ENCODE results near the gene HOMEZ.
"Not testable (repeated sequence)": the region's sequence is repeated elsewhere in the genome, so short reads cannot be mapped to it uniquely, and the experiment has no call there.

Gene HOMEZ

DNA sequence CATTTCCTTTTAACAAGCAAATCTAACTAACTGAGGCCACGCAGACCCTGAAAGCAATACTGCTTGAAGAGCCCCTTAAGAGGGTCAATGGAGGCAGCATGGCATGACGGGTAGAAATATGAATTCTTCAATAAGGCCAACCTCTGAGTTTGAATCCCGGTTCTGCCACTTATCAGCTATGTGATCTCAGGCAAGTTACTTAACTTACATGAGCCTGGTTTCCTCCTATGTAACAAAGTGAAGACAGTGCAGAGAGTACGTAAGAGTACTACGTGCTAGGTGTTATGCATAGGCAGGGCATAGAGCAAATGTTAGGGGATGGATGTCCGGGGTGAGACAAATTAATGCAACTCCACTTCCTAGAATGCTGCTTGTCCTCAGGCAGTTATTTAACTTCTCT, 4.7 kb downstream of the HOMEZ start:
- no peak for FAIRE-seq

DNA sequence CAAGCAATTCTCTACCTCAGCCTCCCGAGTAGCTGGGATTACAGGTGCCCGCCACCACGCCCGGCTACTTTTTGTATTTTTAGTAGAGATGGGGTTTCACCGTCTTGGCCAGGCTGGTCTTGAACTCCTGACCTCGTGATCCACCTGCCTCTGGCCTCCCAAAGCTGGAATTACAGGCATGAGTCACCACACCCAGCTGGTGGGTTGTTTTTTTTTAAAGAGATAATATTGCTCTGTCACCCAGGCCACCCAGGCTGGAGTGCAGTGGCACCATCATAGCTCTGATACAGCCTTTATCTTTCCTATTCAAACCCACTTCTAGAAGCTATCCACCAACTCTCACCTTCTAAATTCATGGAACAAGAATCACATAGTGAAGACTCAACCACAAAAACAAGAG, 8.0 kb downstream of the HOMEZ start:
- FAIRE-seq: not testable (repeated sequence)

DNA sequence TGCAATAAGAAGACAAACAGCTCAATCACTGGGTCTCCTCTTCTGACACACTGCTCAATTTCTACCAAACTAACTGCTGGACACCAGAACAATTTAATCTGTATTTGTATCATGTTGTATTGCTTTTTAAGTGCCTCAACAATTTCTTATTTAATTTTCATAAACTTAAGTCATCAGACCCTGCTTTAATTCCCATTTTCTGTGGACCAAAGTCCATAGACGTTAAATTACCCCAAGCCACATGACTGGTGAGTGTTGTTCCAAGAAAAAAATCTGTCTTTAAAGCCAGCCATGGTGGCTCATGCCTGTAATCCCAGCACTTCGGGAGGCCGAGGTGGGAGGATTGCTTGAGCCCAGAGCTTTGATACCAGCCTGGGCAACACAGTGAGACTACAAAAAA, 8.7 kb downstream of the HOMEZ start:
- FAIRE-seq: no peak

DNA sequence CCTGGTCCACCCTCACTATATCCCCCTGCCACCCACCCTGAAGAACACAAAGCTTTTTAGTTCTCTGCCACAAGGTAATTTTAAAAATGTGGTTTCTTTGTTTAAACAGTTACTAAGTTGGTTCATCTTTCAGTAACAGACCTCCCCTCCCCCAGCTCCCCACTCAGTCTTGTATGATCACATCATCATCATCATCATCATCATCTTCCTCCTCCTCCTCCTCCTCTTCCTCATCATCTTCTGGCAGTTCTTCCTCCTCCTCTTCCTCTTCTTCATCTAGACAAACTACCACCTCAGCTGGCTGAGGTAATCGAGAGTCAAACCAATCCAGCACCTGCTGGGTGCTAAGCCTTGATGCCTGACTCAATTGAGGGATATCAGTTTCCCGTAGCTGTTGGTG, 10.5 kb downstream of the HOMEZ start:
- no peak for FAIRE-seq

DNA sequence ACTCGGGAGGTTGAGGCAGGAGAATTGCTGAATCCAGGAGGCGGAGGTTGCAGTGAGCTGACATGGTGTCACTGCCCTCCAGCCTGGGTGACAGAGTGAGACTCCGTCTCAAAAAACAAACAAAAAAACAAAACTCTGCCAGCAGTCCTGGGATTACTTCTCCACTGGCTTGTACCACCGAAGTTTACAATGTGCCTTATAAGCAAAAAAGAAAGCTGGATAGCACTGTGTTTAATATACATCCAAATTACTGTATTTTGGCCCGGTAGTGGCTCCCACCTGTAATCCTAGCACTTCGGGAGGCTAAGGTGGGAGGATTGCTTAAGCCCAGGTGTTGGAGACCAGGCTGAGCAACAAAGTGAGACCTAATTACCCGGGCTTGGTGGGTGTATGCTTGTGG, 16.7 kb downstream of the HOMEZ start:
- no peak for FAIRE-seq

DNA sequence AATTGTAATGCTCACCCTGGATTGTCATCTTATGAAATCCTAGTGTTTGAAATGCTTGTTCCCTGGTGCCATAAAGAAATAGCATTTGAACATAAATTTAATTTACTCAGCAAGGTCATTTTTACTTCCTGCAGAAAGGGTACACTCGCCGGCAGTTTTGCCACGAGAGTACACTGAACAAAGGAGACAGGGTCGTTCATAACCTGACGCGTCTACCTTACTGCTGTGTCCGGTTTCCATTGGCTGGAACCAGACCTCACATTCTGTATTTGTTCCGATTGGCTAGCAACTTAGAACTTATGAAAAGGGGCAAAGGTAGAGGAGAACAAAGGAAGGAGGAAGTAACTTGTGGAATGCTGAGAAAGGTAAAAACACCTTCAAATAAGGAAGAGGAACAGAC, 25.1 kb downstream of the HOMEZ start:
- FAIRE-seq: not testable (repeated sequence)

DNA sequence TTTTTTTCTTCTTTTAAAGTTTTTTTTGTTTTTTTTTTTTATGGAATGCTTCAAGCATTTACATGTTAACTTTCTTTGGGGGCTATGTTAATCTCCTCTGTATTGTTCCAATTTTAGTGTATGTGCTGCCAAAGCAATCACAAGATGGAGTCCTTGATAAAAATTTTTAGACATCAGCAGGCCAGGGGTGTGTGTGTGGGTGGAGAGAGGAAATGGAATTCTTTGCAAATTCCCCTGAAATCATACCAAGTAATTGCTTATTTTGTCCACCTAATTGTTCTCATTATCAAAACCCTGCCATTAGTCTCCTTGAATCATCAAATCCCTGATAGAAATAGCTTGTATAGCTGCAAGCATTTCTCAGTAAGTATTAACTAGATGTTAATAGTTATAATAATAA, 26.5 kb downstream of the HOMEZ start:
- no peak for FAIRE-seq

DNA sequence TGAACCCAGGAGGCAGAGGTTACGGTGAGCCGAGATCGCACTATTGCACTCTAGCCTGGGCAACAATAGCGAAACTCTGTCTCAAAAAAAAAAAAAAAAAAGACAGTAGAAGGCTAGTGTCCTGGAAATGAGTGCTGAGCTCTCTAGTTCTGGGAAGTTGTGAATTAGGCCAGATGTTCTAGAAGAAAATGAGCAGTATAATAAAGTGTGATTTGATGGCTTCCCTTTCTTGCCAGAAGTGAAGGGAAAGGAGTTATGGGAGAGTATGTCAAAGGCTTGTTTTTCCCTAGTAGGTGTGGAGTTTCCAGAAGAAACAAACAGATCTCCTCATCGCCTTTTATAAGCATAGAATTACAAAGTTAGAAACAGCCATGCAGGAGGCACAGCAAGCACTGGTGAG, 27.7 kb downstream of the HOMEZ start:
- FAIRE-seq: no peak

DNA sequence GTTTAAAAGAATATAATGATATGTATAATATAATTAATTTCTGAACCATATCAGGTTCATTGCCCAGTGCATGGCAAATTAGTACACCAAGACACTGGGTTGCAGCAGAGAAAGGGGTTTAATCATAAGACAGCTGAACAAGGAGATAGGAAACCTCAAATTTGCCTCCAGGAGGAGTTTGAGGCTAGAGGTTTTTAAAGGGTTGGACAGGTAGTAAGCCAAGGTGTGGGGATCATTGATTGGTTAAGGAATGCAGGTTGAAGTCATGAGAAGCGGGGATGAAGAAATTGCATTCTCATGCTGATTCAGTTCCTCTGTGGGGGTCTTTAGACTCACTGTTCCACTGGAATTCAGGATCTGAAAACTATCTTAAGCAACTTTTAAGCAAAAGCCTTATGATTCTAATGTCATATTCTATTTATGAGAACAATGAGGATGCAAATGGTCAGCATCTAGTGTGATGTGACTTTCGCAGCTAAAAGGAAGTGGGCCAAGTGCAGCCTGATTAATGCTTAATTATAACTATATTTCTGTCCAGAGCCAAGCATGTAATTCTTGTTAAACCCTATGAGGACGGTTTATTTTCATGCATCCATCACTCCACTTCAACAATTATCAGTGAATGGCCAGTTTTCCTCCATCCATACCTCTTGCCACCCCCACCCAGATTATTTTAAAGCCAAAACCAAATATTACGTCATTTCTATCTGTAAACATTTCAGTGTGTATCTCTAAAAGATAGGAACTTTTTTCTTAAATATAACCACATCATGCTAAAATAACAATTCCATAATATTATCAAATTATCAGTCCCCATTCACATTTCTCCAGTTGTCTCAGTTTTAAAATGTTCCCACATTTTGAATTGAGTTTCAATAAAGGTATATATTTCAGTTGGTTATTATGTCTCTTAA, 33.3 kb downstream of the HOMEZ start:
- FAIRE-seq: no peak

DNA sequence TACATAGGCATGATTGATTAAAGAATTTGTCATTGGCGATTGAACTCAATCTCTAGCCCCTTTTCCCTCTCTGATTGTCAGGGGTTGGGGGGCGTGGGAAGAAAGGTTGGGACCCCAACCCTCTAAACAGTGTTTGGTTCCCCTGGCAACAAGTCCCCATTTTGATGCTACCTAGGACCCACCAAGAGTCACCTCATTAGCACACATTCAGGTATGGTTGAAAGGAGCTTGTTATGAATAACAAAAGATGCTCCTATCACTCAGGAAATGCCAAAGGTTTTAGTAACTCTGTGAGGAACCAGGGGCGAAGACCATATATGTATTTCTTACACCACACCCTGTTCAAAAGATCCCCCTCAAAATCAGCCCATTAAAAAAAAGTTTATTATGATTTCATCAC, 33.9 kb downstream of the HOMEZ start:
- FAIRE-seq: no peak

DNA sequence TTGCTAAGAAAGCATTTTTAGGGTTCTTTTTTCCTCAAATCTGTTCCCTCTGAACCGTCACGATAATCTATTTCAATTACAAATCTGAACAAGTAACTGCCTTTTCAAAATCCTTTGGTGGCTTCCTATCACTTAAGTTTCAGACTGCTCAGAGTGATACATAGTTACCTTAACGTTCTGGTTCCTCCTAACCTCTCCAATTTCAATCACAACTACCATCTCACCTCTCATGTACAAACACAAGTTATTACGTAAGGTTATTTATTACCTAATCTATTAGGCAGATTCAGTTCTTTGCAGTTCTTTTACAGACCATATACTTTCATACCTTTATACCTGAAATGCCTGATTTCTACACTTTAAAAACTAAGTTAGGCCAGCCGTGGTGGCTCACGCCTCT, 36.1 kb downstream of the HOMEZ start:
- no peak for FAIRE-seq

DNA sequence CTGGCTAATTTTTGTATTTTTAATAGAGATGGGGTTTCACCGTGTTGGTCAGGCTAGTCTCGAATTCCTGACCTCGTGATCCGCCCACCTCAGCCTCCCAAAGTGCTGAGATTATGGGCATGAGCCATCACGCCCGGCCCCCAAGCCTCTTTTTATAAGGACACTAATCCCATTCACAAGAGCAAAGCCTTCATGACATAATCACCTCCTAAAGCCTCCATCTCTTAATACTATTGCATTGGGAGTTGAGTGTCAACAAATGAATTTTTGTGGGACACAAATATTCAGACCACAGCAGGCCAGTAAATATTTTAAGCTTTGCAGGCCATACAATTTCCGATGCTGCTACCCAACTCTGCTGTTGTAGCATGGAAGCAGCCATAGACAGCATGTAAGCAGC, 37.3 kb downstream of the HOMEZ start:
- no peak for FAIRE-seq

DNA sequence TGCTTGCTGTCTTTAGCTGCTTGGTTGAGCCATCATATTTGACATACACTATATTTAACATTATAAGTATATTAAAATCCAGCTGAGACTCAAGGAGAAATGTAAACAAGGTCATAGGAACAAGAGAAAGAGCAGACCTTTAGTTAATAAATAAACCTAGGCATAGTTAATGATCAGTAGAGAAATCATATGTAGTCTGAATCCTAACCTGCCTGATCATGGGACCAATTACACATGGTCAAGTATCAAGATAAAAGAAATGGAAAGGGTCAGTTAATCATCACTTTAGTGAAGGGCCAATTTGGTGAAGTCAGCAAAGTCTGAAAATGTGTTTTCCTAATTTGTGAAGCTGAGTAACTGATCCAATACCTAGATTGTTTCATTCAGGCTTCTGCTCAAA, 40.6 kb downstream of the HOMEZ start:
- FAIRE-seq: no peak

DNA sequence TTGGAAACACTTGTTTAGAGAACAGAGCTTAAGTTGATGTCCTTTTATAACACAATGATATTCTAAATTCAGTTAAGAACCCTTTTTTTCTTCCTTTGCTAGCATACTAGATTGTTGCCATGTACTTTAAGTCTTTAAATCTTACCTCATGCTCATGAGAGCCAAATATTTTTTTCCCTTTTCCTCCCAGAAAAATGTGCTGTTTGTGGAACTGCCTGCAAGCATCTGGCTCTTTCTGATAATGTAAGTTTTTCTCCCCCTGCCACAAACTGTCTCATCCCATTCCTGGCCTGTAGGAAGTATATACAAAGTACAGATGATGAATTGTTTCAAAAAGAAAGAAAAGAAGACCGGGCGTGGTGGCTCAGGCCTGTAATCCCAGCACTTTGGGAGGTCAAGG, 42.9 kb downstream of the HOMEZ start:
- no peak for FAIRE-seq

DNA sequence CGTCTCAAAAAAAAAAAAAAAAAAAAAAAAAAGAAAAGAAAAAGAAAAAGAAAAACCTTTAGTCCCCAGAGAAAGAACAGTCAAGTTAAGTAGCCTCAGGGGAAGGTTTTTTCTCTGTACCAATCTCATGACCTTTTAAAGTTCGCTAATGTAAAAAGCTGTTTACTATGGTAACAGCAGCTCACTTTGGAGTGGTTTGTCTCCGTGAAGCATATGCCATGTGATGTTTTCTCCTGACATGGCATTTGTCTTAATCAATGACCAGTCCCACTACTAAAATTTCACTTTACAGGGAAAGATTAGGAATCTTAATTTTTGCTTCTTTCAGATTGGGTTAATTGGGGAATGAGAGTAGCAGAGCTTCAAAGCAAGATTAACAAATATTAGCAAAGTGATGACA, 43.9 kb downstream of the HOMEZ start:
- FAIRE-seq: no peak

DNA sequence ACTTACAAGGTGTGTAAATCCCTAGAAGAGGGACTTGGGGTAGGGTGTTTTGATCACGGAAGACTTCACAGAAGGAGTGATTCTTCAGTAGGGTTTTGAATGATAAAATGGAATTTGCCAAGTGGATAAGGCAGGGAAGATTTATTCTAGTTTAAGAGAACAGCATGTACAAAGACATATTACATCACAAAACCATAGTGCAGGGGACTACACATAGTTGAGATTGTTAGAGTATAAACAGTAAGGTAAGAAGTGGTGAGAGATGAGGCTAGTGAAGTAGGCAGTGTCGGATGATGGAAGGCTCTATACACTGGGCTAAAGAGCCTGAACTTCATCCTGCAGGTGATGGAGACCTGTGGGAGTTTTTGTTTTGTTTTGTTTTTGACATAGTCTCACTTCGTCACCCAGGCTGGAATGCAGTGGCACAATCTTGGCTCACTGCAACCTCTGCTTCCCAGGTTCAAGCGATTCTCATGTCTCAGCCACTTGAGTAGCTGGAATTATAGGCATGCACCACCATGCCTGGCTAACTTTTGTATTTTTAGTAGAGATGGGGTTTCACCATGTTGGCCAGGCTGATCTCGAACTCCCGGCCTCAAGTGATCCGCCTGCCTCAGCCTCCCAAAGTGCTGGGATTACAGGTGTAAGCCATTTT, 44.7 kb downstream of the HOMEZ start:
- FAIRE-seq: not testable (repeated sequence)

DNA sequence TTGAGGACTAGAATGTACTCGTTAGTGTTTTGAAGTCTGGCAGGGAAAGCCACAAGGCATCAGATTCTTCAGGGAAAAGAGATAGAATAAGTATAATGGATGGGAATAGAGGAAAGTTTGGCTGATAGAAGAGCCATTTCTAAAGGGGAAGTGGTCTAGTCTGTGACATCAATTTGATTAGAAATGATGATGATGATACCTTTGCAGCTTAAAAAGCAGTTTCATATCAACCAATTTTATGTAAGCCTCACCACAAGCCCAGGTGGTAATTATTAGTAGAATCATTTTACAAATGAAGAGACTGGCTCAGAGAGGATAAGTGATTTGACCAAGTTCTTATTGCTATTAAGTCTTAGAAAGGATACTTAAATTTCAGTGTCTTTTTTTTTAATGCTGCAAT, 45.3 kb downstream of the HOMEZ start:
- no peak for FAIRE-seq

DNA sequence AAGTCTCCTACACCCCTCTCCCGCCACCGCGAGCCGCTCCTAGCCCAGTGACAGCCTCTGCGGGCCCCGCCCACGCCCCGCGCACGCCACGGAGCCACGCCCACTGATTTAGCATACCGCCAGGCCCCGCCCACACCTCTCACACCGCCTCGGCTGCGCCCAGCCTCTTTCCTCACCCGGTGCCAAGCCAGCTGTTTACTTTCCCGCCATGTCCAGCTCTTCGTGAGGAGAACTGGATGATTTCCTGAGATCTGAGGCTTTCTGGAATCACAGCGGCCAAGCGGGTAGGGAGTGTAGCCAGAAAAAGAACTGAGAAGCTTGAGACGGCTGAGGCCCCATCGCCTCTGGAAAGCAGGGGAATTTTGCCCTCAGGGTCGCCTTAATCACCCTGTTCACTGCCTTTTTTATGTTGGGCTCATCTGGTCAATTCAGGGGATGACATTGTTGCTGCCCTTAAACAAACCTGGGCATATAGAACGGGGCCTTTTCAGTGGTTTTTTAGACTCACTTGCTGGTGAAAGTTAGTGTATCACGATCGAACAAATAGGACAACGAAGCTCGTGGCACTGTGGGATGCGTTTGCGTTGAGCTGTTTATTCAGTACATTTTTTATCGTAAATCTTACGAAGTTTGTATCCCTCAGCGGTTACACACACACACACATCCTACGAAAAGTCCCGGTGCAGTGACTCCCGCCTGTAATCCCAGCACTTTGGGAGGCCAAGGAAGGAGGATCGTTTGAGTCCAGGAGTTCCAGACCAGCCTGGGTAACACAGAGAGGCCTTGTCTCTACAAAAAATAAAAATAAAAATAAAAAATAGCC, 47.9 kb downstream of the HOMEZ start, which contains the start of gene RNF212B:
RNF212B (plus strand) TSS at position 165 of the 823 bp plus-strand sequence. CDS start 2,410 bp downstream, outside the sequence.
- no peak for FAIRE-seq

DNA sequence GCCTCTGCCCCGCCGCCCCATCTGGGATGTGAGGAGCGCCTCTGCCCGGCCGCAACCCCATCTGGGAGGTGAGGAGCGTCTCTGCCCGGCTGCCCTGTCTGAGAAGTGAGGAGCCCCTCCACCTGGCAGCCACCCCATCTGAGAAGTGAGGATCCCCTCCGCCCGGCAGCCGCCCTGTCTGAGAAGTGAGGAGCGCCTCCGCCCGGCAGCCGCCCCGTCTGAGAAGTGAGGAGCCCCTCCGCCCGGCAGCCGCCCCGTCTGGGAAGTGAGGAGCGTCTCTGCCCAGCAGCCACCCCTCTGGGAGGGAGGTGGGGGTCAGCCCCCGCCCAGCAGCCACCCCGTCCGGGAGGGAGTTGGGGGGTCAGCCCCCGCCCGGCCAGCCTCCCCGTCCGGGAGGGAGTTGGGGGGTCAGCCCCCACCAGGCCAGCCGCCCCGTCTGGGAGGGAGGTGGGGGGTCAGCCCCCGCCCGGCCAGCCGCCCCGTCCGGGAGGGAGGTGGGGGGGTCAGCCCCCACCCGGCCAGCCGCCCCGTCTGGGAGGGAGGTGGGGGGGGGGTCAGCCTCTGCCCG, 53.6 kb downstream of the HOMEZ start:
- not testable (repeated sequence) for FAIRE-seq

DNA sequence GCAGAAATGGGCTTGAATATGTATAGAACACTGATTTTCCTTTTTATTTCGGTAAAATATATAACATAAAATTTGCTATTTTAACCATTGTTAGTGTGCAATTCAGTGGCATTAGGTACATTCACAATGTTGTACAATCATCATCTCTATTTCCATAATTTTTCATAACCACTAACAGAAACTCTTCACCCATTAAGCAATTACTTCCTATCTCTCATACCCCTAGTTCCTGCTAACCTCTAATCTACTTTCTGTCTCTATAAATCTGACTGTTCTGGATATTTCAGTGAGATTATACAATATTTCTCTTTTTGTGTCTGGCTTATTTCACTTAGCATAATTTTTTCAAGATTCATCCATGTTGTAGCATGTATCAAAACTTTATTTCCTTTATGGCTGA, 57.1 kb downstream of the HOMEZ start:
- FAIRE-seq: no peak

DNA sequence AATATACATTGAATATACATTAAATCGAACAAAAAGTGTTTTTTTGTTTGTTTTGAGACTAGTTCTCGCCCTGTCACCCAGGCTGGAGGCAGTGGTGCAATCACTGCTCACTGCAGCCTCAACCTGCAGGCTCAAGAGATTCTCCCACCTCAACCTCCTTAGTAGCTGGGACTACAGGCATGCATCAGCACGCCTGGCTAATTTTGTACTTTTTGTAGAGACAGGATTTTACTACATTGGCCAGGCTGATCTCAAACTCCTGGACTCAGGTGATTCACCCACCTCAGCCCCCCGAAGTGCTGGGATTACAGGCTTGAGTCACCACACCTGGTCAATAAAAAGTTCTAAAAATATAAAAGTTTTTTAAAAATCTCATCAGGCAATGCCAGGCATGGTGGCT, 58.4 kb downstream of the HOMEZ start:
- no peak for FAIRE-seq

DNA sequence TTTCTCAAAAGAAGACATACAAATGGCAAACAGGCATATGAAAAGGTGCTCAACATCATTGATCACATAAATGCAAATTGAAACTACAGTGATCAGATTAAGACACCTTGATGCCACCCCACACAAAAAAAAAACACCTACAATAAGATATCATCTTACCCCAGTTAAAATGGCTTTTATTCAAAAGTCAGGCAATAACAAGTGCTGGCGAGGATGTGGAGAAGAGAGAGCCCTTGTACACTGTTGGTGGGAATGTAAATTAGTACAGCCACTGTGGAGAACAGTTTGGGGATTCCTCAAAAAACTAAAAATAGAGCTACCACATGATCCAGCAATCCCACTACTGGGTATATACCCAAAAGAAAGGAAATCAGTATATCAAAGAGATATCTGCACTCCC, 61.0 kb downstream of the HOMEZ start:
- not testable (repeated sequence) for FAIRE-seq
